Measurements from ENCODE around the gene VAMP4. TPM values are rescaled to one million over a fixed set of nuclear protein-coding genes. Genes with fewer than 3 reads are reported as not detected.

The VAMP4 gene
- total and polyA plus RNA-seq, 2 experiments from 2014 or later, result 7.3 to 7.4 TPM

Small RNA genes within 50 kb of the gene (small RNA-seq; reads per million reads assigned to genes)
- not detected for gene RF00601 (ENCODE audit: low replicate concordance)

Other genes starting within 250 kb of the VAMP4 start
- gene MYOCOS, start 119.8 kb downstream of the VAMP4 start, total RNA-seq (2014; rRNA removed; shearing (Covaris generic)), result not detected in 2 replicates
- gene MYOCOS, start 119.8 kb downstream of the VAMP4 start, polyA plus RNA-seq (2016; fragmentation: Nextera tagmentation; extraction: Ambion mirVana), result not detected in 2 replicates
- not detected in 2 replicates for gene MYOC, start 89.4 kb downstream of the VAMP4 start, total RNA-seq (2014; rRNA removed; shearing (Covaris generic))
- gene MYOC, start 89.4 kb downstream of the VAMP4 start, polyA plus RNA-seq (2016; fragmentation: Nextera tagmentation; extraction: Ambion mirVana), result not detected in 2 replicates
- gene METTL13, start 39.6 kb upstream of the VAMP4 start, total RNA-seq (2014; rRNA removed; shearing (Covaris generic)), result 43.8 and 45.4 TPM in 2 replicates
- 19.2 and 21.0 TPM in 2 replicates for gene METTL13, start 39.6 kb upstream of the VAMP4 start, polyA plus RNA-seq (2016; fragmentation: Nextera tagmentation; extraction: Ambion mirVana)
- 4.6 and 12.2 TPM in 2 replicates for gene DNM3, start 99.4 kb upstream of the VAMP4 start, total RNA-seq (2014; rRNA removed; shearing (Covaris generic))
- gene DNM3, start 99.4 kb upstream of the VAMP4 start, polyA plus RNA-seq (2016; fragmentation: Nextera tagmentation; extraction: Ambion mirVana), result 4.2 and 5.2 TPM in 2 replicates

Data from GM23338 (cell line).